HL-60 (cell line): Measurements from ENCODE around the gene FAT1.

Source experiments
- GABPA ChIP-seq: IDR thresholded peaks from 2 replicates; pipeline ENCODE4 v1.6.1; 2012; ENCODE audit warnings: low read depth
- POLR2AphosphoS5 ChIP-seq: IDR thresholded peaks from 2 replicates; pipeline ENCODE4 v1.6.1; 2012; ENCODE audit warnings: low read depth
- TF ChIP-seq, protein P1 (sequence below): IDR thresholded peaks from one replicate; pipeline ENCODE4 v1.5.1; 2011; ENCODE audit warnings: low read length, control low read depth, inconsistent platforms; ENCODE audit not compliant: insufficient read depth

DNA sequence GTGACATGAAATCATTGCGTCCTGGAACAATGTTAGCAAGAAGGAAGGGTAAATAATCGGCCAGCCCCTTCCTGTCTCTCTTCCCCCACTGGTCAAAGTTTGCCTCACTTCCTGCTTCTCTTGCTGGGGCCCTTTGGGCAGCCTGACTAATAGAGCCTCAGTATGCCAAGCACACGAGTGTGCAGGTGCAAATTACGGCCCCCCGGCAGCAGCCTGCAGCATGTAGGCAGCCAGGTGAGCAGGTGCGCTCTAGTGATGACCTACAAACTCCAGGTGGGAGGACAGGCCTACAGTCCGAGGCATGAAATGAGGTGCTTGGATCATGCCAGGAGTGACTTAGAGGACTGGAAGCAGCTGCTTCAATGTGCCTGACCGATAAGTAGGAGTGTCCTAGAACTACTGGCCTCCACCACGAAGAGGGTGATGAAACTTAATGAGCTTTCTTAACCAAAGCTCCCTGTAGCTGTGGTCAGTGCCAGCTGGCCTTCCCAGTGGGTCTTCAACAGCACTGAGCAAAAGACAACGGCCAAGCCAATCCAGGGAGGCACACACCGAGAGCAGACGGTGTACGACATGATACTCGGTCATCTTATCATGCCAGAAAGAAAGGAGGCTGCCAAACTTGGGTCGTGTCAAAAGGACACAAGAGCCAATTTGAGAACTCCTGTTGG is 26.1 kb upstream of the FAT1 start:
- TF ChIP-seq, protein P1, sequence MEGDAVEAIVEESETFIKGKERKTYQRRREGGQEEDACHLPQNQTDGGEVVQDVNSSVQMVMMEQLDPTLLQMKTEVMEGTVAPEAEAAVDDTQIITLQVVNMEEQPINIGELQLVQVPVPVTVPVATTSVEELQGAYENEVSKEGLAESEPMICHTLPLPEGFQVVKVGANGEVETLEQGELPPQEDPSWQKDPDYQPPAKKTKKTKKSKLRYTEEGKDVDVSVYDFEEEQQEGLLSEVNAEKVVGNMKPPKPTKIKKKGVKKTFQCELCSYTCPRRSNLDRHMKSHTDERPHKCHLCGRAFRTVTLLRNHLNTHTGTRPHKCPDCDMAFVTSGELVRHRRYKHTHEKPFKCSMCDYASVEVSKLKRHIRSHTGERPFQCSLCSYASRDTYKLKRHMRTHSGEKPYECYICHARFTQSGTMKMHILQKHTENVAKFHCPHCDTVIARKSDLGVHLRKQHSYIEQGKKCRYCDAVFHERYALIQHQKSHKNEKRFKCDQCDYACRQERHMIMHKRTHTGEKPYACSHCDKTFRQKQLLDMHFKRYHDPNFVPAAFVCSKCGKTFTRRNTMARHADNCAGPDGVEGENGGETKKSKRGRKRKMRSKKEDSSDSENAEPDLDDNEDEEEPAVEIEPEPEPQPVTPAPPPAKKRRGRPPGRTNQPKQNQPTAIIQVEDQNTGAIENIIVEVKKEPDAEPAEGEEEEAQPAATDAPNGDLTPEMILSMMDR = no peak
- TF ChIP-seq POLR2AphosphoS5 (no peak), GABPA (no peak)
